Left ventricle myocardium superior (tissue), 1 donor: ENCODE measurements around the gene CYTH2. TPM values are rescaled to one million over a fixed set of nuclear protein-coding genes. Genes with fewer than 3 reads are reported as not detected.
A peak's percentile ranks its signal among the peaks of the same experiment; 100 is the strongest.
"Not testable (repeated sequence)": the region's sequence is repeated elsewhere in the genome, so short reads cannot be mapped to it uniquely, and the experiment has no call there.

Experiments used
- ATAC-seq: fragments of 200-7000 bp; cut with Tn5 transposase; one replicate; pipeline ENCODE4 v1.9.1; 2020; ENCODE audit warnings: mild to moderate bottlenecking, moderate library complexity
- DNase-seq: peaks from one replicate; pipeline ENCODE4 v3.0.0-alpha.2; 2020
- intact Hi-C: fragments of 100-400 bp; cut with micrococcal nuclease; formaldehyde crosslinking; loops from one replicate; pipeline ENCODE4 v1.11.0; 2022
- total RNA-seq: library from RNA; stranded (reverse); fragmentation: NEBNext Ultra II Directional; extraction: Animal tissue kit (Norgen Biotek cat#: 25700); gene quantifications from one replicate; pipeline ENCODE4 v1.2.1, GENCODE V29; 2021
- donor health status: DM: no; HTN: yes; CAD: no; lungs with severe emphysema.

The CYTH2 gene
- total RNA-seq, 1 donor from 2014 or later = 33.4 TPM

GRCh38 chr19:48506138-48506733, 37.1 kb downstream of the CYTH2 start:
- DNase-seq (no peak), ATAC-seq (no peak)
- intact Hi-C loops = loop anchor here (10.0 kb wide), 1 partner anchor 79 kb away; no protein-coding TSS in a partner anchor

DNA sequence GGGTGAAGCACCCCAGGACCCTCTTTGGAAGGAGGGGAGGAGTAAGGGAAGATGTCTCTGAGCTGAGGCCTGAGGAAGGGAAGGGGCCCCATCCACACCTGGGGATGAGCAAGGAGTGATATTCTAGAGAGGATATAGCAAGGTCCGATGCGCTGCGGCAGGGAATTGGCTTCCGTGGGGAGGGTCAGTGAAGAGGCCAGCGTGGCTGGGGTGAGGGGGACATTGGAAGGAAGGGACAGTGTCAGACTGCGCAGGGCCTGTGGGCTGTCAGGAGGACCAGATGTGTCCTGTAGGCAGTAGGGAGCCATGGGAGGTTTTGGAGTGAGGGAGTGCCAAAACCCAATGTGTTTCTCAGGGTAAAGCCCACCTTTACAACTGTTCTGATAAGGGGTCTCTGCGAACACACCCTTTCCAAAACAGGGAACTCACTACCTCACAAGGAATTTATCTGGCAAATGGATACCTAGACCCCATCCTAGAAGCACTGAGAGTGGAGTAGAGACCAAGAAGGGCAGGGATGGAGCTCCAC, 38.8 kb downstream of the CYTH2 start:
- intact Hi-C loops = loop anchor here (10.0 kb wide), 1 partner anchor 77 kb away; no protein-coding TSS in a partner anchor
- ATAC-seq = no peak
- no peak for DNase-seq

GRCh38 chr19:48508729-48509411, 39.7 kb downstream of the CYTH2 start:
- ATAC-seq (no peak), DNase-seq (no peak)
- intact Hi-C loops = loop anchor here (10.0 kb wide), 1 partner anchor 76 kb away; no protein-coding TSS in a partner anchor

- DNase-seq (no peak), ATAC-seq (no peak)
- intact Hi-C loops = loop anchor here (10.0 kb wide), 1 partner anchor 75 kb away; no protein-coding TSS in a partner anchor
These were observed 40.5 kb downstream of the CYTH2 start for GRCh38 chr19:48509467-48510194.

DNA sequence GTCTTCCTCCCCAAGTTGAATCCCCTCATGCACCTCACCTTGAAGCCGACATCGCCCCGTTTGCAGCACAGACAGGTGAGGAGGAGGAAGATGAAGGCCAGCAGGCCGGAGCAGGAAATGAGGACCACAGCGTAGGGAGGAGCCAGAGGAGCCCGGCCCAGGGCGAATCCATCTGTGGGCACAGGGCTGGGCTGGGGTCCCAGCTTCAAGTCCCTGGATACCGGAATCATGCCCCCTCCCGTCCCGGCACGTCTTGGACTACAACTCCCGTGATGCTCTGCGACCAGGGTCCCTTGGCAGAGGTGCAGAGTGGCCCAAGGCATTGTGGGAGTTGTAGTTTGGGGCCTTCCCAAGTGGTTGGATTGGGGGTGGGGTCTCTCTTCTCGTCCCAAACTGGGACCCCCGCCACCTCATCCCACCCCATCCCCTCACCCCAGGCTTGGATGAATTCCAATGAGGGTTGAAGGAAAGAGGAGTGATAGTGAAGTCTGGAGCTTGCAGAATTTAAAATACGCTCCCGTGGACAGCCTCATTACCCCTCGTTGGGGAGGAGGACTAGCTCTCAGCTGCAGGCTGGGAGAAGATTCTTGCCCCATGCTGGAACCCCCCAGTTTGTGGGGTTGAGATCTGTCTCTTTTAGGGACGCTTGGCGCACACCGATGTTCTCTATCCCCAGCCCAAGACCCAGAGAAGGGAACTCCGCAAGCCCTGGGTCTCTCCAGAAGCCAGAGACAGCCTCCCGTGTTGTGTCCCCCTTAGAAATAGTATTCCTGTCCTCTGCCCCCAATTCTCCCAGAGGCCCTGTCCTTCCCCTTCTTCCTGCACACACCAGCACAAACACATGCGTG, 41.5 kb downstream of the CYTH2 start:
- peak; percentile 75 for ATAC-seq
- intact Hi-C loops = no loop called here

DNA sequence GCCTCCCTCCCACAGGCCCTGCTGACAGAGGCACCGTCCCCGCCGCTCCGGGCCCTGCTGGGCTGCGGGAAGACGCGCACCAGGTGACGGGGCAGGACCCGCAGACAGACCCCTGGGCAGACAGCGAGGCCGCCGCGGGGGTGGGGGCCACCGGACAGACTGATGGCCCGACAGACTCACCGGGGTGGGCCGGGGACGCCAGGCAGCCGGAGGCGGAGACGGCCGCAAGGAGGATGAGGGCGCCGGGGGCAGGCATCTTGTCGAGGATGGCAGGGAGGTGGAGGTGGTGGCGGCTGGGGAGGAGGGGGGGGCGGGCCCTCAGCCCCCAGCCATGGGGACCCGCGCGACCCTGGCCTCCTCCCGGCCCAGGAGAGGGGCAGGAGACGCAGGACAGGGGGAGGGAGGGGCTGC, 42.2 kb downstream of the CYTH2 start:
- no peak for ATAC-seq
- DNase-seq = no peak
- intact Hi-C loops = no loop called here

More for the DNA sequence above, 41.5 kb downstream of the CYTH2 start:
- peak; percentile 73 for DNase-seq

DNA sequence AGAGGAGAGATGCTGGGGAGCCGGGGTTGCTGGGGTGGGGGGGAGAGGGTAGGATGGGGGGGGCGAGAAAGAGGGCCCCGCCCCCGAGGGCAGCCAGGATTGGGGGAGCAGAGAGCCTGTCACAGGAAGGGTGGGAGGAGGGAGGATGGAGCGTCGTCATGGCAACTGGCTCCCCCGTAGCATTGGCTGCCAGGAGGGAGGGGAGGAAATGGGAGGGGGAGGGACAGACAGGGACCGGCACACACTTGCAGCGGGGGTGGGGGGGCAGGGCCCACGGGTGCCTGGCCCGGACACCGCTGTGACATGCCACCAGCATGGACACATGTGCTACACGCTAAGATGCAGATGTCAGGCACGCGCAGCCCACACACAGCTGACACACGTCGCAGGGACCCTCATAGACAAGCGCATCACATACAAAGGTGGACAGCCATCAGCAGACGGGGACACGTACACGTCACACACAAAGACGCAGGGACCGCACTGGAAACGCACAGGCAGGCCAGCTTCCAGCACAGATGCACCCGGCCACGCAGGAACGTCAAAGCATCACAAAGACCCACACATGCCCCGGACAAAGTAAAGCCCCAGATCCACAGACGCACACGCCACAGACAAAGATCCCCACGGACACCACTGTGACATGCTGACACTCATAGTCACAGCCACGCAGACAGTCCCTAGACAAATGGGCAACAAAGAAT, 42.8 kb downstream of the CYTH2 start, which contains the start of gene LMTK3:
Gene LMTK3, minus strand, starts transcription at position 36 of the 704 bp plus-strand sequence. CDS start 259 bp downstream, outside the sequence.
- ATAC-seq = no peak
- no peak for DNase-seq
- intact Hi-C loops = no loop called here

DNA sequence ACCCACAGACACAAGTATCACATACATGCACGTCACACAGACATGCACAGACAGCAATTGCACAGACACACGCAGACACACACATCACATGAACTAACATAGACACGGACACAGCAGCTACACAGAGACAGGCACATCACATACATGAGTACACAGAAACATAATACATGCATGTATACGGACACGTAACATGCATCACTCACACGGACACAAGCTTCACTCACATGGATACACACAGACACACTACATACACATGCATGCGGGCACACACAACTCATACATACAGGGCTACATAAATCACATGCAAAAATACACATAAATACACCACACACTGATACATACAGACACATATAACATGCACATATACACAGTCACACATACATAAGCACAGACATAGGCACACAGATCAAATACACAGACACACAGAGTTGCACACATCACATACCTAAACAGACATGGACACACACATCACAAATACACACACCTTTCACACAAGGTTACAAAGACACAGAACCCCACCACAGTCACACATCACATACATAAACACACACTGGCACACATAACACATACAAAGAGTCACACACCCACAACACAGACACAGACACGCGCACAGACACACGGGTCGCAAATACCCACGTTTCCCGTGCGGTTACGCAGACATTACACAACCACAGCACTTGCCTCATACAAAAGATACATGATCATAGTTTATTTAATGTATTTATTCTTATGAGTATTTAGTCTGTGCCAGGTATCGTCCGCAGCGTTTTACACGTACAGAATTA, 43.5 kb downstream of the CYTH2 start:
- intact Hi-C loops = no loop called here
- no peak for ATAC-seq
- DNase-seq = no peak

- ATAC-seq (peak; percentile 86), DNase-seq (peak; percentile 71)
- intact Hi-C loops = no loop called here
These were observed 44.3 kb downstream of the CYTH2 start for GRCh38 chr19:48513289-48514122.

- ATAC-seq (no peak), DNase-seq (no peak)
- intact Hi-C loops = no loop called here
These were observed 44.9 kb downstream of the CYTH2 start for GRCh38 chr19:48514123-48514458.

DNA sequence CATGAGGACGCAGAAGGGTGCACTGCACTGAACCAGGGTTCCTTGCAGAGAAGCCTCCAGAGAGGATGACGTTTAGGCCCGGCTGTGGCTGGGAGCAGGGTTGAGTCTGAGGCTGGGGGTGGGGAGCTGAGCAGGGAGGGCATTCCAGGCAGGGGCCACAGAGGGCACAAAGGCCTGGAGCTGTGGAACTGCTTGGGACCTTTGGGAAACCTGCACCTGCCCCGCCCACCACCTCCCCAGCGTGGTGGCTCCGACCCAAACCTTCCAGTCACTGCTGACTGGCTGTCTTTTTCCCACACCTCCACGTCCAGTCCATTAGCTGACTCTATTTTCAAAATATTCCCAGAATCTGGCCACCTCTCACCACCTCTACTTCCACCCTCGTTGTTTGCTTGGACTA, 47.4 kb downstream of the CYTH2 start:
- intact Hi-C loops = no loop called here
- ATAC-seq (no peak), DNase-seq (no peak)

GRCh38 chr19:48518207-48518606, 49.0 kb downstream of the CYTH2 start:
- DNase-seq = no peak
- intact Hi-C loops = no loop called here
- ATAC-seq = no peak

DNA sequence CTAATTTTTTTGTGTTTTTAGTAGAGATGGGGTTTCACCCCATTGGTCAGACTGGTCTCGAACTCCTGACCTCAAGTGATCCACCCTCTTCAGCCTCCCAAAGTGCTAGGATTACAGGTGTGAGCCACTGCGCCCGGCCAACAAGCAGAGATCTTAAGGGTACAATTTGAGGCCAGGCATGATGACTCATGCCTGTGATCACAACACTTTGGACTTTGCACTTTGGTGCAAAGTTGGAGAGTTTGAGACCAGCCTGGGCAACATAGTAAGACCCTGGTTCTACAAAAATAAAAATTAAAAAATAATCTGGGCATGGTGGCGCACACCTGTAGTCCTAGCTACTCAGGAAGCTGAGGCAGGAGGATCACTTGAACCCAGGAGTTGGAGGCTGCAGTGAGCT, 50.3 kb downstream of the CYTH2 start:
- intact Hi-C loops, DNase-seq, ATAC-seq: not testable (repeated sequence)

GRCh38 chr19:48520134-48520533, 51.0 kb downstream of the CYTH2 start:
- no peak for ATAC-seq
- no peak for DNase-seq
- intact Hi-C loops = no loop called here

GRCh38 chr19:48524221-48524620, 55.1 kb downstream of the CYTH2 start:
- intact Hi-C loops = no loop called here
- ATAC-seq = no peak
- DNase-seq = no peak

- intact Hi-C loops = no loop called here
- ATAC-seq = no peak
- no peak for DNase-seq
These were observed 55.6 kb downstream of the CYTH2 start for GRCh38 chr19:48524732-48525131.

DNA sequence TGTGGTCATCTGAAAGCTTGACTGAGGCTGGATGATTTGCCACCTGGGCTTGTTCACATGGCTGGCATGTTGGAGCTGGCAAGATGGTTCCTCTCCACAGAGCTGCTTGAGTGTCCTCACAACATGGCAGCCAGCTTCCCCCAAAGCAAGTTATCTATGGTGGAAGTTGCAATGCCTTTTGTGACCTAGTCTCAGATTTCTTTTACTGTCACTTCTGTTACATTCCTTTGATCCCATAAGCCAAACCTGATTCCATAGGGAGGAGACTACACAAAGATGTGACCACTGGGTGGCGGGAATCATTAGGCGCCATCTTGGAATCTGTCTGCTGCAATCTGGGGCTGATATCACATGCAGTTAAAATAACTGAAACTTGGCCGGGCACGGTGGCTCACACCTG, 60.0 kb downstream of the CYTH2 start:
- no peak for DNase-seq
- ATAC-seq = no peak
- intact Hi-C loops = no loop called here
